GM19193 (cell line): ENCODE measurements around the gene AIDA.

Source experiments
- POLR2A ChIP-seq: IDR thresholded peaks from 4 replicates; pipeline ENCODE4 v1.6.1; 2011; ENCODE audit not compliant: insufficient read depth, insufficient read length; ENCODE audit errors: extremely low read depth

The AIDA gene

GRCh38 chr1:222665964-222666363, 46.3 kb downstream of the AIDA start:
- TF ChIP-seq POLR2A = no peak

- no peak for TF ChIP-seq POLR2A
These were observed 48.8 kb downstream of the AIDA start for GRCh38 chr1:222663431-222663934.

GRCh38 chr1:222657899-222658298, 54.4 kb downstream of the AIDA start:
- no peak for TF ChIP-seq POLR2A

GRCh38 chr1:222656391-222657155, 55.7 kb downstream of the AIDA start:
- no peak for TF ChIP-seq POLR2A

GRCh38 chr1:222654849-222655248, 57.4 kb downstream of the AIDA start:
- TF ChIP-seq POLR2A = no peak

GRCh38 chr1:222653178-222653827, 59.0 kb downstream of the AIDA start:
- no peak for TF ChIP-seq POLR2A

GRCh38 chr1:222652676-222653075, 59.6 kb downstream of the AIDA start:
- TF ChIP-seq POLR2A = no peak

GRCh38 chr1:222644636-222644980, 67.7 kb downstream of the AIDA start:
- TF ChIP-seq POLR2A = no peak

GRCh38 chr1:222643938-222644635, 68.2 kb downstream of the AIDA start:
- peak; percentile 89 for TF ChIP-seq POLR2A

GRCh38 chr1:222643606-222643937, 68.7 kb downstream of the AIDA start:
- TF ChIP-seq POLR2A = no peak

GRCh38 chr1:222642468-222642867, 69.8 kb downstream of the AIDA start:
- no peak for TF ChIP-seq POLR2A

GRCh38 chr1:222641269-222641948, 70.9 kb downstream of the AIDA start:
- TF ChIP-seq POLR2A = no peak

GRCh38 chr1:222634180-222635013, 77.9 kb downstream of the AIDA start:
- TF ChIP-seq POLR2A = no peak

GRCh38 chr1:222632749-222633148, 79.5 kb downstream of the AIDA start:
- TF ChIP-seq POLR2A = no peak
